K562 (cell line): ENCODE measurements around the gene ACTR1B. TPM values are rescaled to one million over a fixed set of nuclear protein-coding genes. Genes with fewer than 3 reads are reported as not detected.

Source experiments
- ATAC-seq: fragments of 200-7000 bp; cut with Tn5 transposase; 3 replicates; pipeline ENCODE4 v1.9.1; 2020; ENCODE audit warnings: moderate library complexity
- BruUV-seq: library from RNA; stranded (reverse); fragments of 400-500 nt; replicated peaks from 2 replicates; lab custom pipeline; 2021; lab: Mats Ljungman, UMichigan
- CTCF ChIA-PET: fragments of 300-600 bp; formaldehyde crosslinking; extraction: SDS; loops from one replicate; lab custom pipeline; 2021; ENCODE audit warnings: low intra/inter-chr PET ratio; lab: Yijun Ruan, JAX
- POLR2A ChIA-PET: fragments of 300-600, 350-650 bp; sonication (Branson Sonifier 250); formaldehyde crosslinking; extraction: SDS; loops from one replicate; lab custom pipeline; 2021; ENCODE audit warnings: antibody characterized with exemption, inconsistent platforms; lab: Yijun Ruan, JAX
- DNase-seq, 4 experiments: peaks; one replicate each; pipeline versions ENCODE4 v3.0.0 to v3.0.0-alpha.2; 2011 to 2018; ENCODE audit warnings: low spot score in 3 of 4, mixed read lengths in 3 of 4; ENCODE audit errors: extremely low read depth in 1 of 4
- FAIRE-seq: peaks from 2 replicates; lab custom pipeline; 2011; peaks lifted over from hg19 to GRCh38; lab: Jason Lieb, UNC
- H2AFZ ChIP-seq: 2 replicates; pipeline ENCODE4 v1.6.0; 2011; ENCODE audit warnings: low read depth, low read length, control low read depth, inconsistent platforms
- H3K27ac ChIP-seq: fragments of 200-600 bp; 3 replicates; pipeline ENCODE4 v1.8.0; 2011; ENCODE audit warnings: low read depth, mild to moderate bottlenecking, control low read depth, inconsistent platforms, low read length, moderate library complexity, mixed read lengths; ENCODE audit errors: extremely low read depth
- H3K27me3 ChIP-seq, 2 experiments: fragments of 300-600 bp in 1 of 2; 2 replicates in 1 of 2; 3 replicates in 1 of 2; pipeline versions ENCODE4 v1.6.0 to v1.8.0; 2011; ENCODE audit warnings: inconsistent platforms in 2 of 2, low read length in 2 of 2, mild to moderate bottlenecking in 1 of 2, mixed read lengths in 1 of 2, moderate library complexity in 1 of 2; ENCODE audit not compliant: control insufficient read depth in 2 of 2, insufficient read depth in 2 of 2
- H3K36me3 ChIP-seq: fragments of 300-600 bp; 3 replicates; pipeline ENCODE4 v1.8.0; 2011; ENCODE audit warnings: mild to moderate bottlenecking, low read length, inconsistent platforms; ENCODE audit not compliant: control insufficient read depth, insufficient read depth
- H3K4me1 ChIP-seq, 2 experiments: fragments of 200-600 bp in 1 of 2; replicated peaks in 1 of 2; 2 replicates in 1 of 2; 3 replicates in 1 of 2; pipeline versions ENCODE4 v1.5.1 to v1.8.0; 2011; ENCODE audit warnings: inconsistent platforms in 2 of 2, low read length in 2 of 2, mild to moderate bottlenecking in 1 of 2, mixed read lengths in 1 of 2, moderate library complexity in 1 of 2; ENCODE audit not compliant: control insufficient read depth in 2 of 2, insufficient read depth in 2 of 2
- H3K4me2 ChIP-seq: 2 replicates; pipeline ENCODE4 v1.6.1; 2011; ENCODE audit warnings: low read length, control low read depth, inconsistent platforms, mixed read lengths; ENCODE audit not compliant: insufficient read depth
- H3K4me3 ChIP-seq: fragments of 200-600 bp; sonication (generic), shearing (Covaris generic); 2 replicates; pipeline ENCODE4 v1.5.1; 2016; ENCODE audit warnings: control low read depth, inconsistent platforms
- H3K79me2 ChIP-seq: fragments of 200-600 bp; 3 replicates; pipeline ENCODE4 v1.8.0; 2011; ENCODE audit warnings: low read length, inconsistent platforms; ENCODE audit not compliant: control insufficient read depth, insufficient read depth
- H3K9ac ChIP-seq, 2 experiments: 2 replicates each; pipeline versions ENCODE4 v1.6.0 to v1.6.1; 2011; ENCODE audit warnings: low read depth in 2 of 2, low read length in 2 of 2, control low read depth in 1 of 2, inconsistent platforms in 1 of 2, mild to moderate bottlenecking in 1 of 2, mixed read lengths in 1 of 2; ENCODE audit not compliant: insufficient read depth in 1 of 2
- H3K9me1 ChIP-seq: one replicate; pipeline ENCODE4 v1.6.0; 2011; ENCODE audit warnings: inconsistent platforms, mild to moderate bottlenecking, low read length, moderate library complexity; ENCODE audit not compliant: control insufficient read depth, insufficient read depth
- H3K9me3 ChIP-seq: replicated peaks from 2 replicates; pipeline ENCODE4 v1.5.1; 2011; ENCODE audit warnings: low read depth, low read length, inconsistent platforms; ENCODE audit not compliant: control insufficient read depth, insufficient read depth
- H4K20me1 ChIP-seq: replicated peaks from 2 replicates; pipeline ENCODE4 v1.6.1; 2011; ENCODE audit warnings: low read length, inconsistent platforms, mixed read lengths; ENCODE audit not compliant: control insufficient read depth, insufficient read depth
- HNRNPLL ChIP-seq: fragments of 200-400 bp; formaldehyde crosslinking; IDR thresholded peaks from 2 replicates; pipeline ENCODE4 v1.6.1; 2017; ENCODE audit warnings: low read length, low read depth, mild to moderate bottlenecking; ENCODE audit not compliant: poor library complexity, severe bottlenecking
- TGIF2 ChIP-seq: sonication (generic); formaldehyde crosslinking; IDR thresholded peaks from 2 replicates; pipeline ENCODE4 v1.8.1; 2022; ENCODE audit warnings: mild to moderate bottlenecking, missing genetic modification reagents, moderate library complexity
- ZFP1 ChIP-seq: fragments of 450-650 bp; formaldehyde crosslinking; IDR thresholded peaks from 2 replicates; pipeline ENCODE4 v1.4.0; 2020; ENCODE audit warnings: mild to moderate bottlenecking, mixed read lengths
- ZKSCAN3 ChIP-seq: fragments of 250-450 bp; sonication (Bioruptor Pico); IDR thresholded peaks from 2 replicates; pipeline ENCODE4 v1.4.0; 2020
- ZNF253 ChIP-seq: fragments of 250-450 bp; sonication (Bioruptor Pico); conservative IDR thresholded peaks from 2 replicates; pipeline ENCODE4 v1.6.1; 2021; ENCODE audit warnings: mild to moderate bottlenecking
- ZNF347 ChIP-seq: fragments of 450-650 bp; formaldehyde crosslinking; IDR thresholded peaks from 2 replicates; pipeline ENCODE4 v1.4.0; 2020; ENCODE audit warnings: low read depth, mild to moderate bottlenecking, moderate library complexity
- ZNF717 ChIP-seq: fragments of 250-450 bp; sonication (Bioruptor Pico); IDR thresholded peaks from 2 replicates; pipeline ENCODE4 v1.5.0; 2021
- WGBS: fragments of 100-300 bp; shearing (Covaris generic); methylation state at CpG from one replicate; pipeline ENCODE4 v1.1.6; 2016; ENCODE audit warnings: low coverage, mixed read lengths; ENCODE audit not compliant: insufficient coverage; ENCODE audit errors: missing lambda C conversion rate; 5-methylcytosine and 5-hydroxymethylcytosine counted together
- in situ Hi-C: fragments of 300-500 bp; cut with MboI; formaldehyde crosslinking; loops from 4 replicates; pipeline ENCODE4 v1.15.0; 2018; ENCODE audit warnings: inconsistent platforms, mixed read lengths
- intact Hi-C: fragments of 100-400 bp; cut with micrococcal nuclease; formaldehyde crosslinking; loops from 2 replicates; pipeline ENCODE4 v1.14.2; 2022
- polyA plus RNA-seq, 8 experiments: library from polyadenylated mRNA; depleted of rRNA in 4 of 8; stranded (reverse) in 5 of 8; unstranded in 3 of 8; fragments of >200 nt; fragmentation: Nextera tagmentation in 2 of 8; fragmentation: Illumina TruSeq in 1 of 8; extraction: Ambion mirVana in 2 of 8; extraction: Trizol in 1 of 8; gene quantifications; 2 replicates each; pipeline versions ENCODE4 v1.2.1 to v1.2.3, GENCODE V29; 2011 to 2014; ENCODE audit warnings: inconsistent platforms in 1 of 8, missing spikeins in 1 of 8
- total RNA-seq, 7 experiments: library from RNA; depleted of rRNA in 6 of 7; stranded (reverse); fragments of >200 nt in 6 of 7; fragmentation: Illumina TruSeq in 2 of 7; extraction: Trizol in 2 of 7; gene quantifications; 2 replicates each; pipeline versions ENCODE4 v1.2.1 to v1.2.3, GENCODE V29; 2011 to 2021; ENCODE audit warnings: low replicate concordance in 1 of 7
- TF ChIP-seq, protein P1 (sequence below): fragments of 200-400 bp; formaldehyde crosslinking; IDR thresholded peaks from 2 replicates; pipeline ENCODE4 v1.6.1; 2017; ENCODE audit warnings: mild to moderate bottlenecking, low read depth, low read length, moderate library complexity

ACTR1B gene
- total and polyA plus RNA-seq, 9 of the 15 experiments (the other 6 are each of a cell fraction or from before 2014, with no cell fraction given) = 0.49 to 42.3 (median 22.5) TPM

DNA sequence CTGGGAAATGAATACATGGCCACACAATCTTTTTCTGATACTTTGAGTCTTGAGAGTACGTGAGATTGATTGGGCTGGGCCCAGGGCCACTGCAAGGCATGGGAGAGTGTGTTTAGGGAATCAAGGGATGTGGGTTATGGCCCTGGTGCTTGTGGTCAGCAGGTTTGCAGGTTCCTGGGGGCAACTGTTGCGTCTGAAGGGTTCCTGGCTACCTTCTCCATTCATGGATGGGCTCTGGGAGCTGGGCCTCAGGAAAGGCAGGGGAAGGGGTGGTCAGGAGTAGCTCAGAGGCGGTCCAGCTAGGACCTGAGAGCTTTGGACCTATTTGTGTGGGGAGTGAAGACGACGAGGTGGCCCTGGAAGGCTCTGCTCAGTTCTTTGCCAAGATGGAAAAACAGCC, 41.1 kb upstream of the ACTR1B start:
- Histone ChIP-seq H3K4me3 (no peak overlapping the region), H3K79me2 (no peaks in the 10 kb centered on the region), H3K27me3 (no peaks in the 10 kb centered on the region), H2AFZ (peak overlapping the region; percentile 49; the same call in 1 of the 2 replicates), H4K20me1 (no peaks in the 10 kb centered on the region), H3K9me1 (no peaks in the 10 kb centered on the region), H3K36me3 (no peaks in the 10 kb centered on the region), H3K9ac (no peak overlapping the region), H3K4me2 (no peak overlapping the region), H3K27ac (no peak overlapping the region), H3K4me1 (peaks cover 4 to 7% of the 10 kb centered on the region in 2 experiments; a peak in 3 of 5 replicates), H3K9me3 (no peaks in the 10 kb centered on the region; the same call in 1 of the 2 replicates)
- FAIRE-seq (no peak), ATAC-seq (no peak), DNase-seq (no peak)
- CTCF ChIA-PET = no interaction called here
- in situ Hi-C loops = loop anchor here (5.0 kb wide), 1 partner anchor 108 kb away; no protein-coding TSS in a partner anchor
- TF ChIP-seq ZNF717 (CRISPR knock-in tag) (no peak), ZNF253 (CRISPR knock-in tag) (no peak), ZNF347 (CRISPR knock-in tag) (no peak), HNRNPLL (no peak), TGIF2 (no peak), ZKSCAN3 (CRISPR knock-in tag) (no peak), ZFP1 (CRISPR knock-in tag) (no peak)
- TF ChIP-seq, protein P1, sequence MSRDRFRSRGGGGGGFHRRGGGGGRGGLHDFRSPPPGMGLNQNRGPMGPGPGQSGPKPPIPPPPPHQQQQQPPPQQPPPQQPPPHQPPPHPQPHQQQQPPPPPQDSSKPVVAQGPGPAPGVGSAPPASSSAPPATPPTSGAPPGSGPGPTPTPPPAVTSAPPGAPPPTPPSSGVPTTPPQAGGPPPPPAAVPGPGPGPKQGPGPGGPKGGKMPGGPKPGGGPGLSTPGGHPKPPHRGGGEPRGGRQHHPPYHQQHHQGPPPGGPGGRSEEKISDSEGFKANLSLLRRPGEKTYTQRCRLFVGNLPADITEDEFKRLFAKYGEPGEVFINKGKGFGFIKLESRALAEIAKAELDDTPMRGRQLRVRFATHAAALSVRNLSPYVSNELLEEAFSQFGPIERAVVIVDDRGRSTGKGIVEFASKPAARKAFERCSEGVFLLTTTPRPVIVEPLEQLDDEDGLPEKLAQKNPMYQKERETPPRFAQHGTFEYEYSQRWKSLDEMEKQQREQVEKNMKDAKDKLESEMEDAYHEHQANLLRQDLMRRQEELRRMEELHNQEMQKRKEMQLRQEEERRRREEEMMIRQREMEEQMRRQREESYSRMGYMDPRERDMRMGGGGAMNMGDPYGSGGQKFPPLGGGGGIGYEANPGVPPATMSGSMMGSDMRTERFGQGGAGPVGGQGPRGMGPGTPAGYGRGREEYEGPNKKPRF = no peak
- no TSS peak for BruUV-seq
- POLR2A ChIA-PET = interaction anchor here (0.6 kb wide), 2 partner anchors 12 to 116 kb away, joined by 3 to 4 read pairs; no protein-coding TSS in a partner anchor
- WGBS = 30% methylated on average over 4 of the region's 5 CpGs
- intact Hi-C loops = loop anchor here (10.0 kb wide), 1 partner anchor 680 kb away; no protein-coding TSS in a partner anchor
